Fibroblast of lung (primary cell): Measurements from ENCODE around the gene NOXO1. TPM values are rescaled to one million over a fixed set of nuclear protein-coding genes. Genes with fewer than 3 reads are reported as not detected.

ENCODE experiments used
- DNase-seq, 2 donors: peaks; one replicate each; pipeline versions ENCODE4 v3.0.0 to v3.0.0-alpha.2; 2010; ENCODE audit warnings: low read depth in 2 of 2
- H2AFZ ChIP-seq: 2 replicates; pipeline ENCODE4 v1.5.1; 2012; ENCODE audit warnings: low read length, control low read depth, inconsistent platforms
- H3K27ac ChIP-seq: 2 replicates; pipeline ENCODE4 v1.5.1; 2011; ENCODE audit warnings: low read length, control low read depth; ENCODE audit not compliant: insufficient read depth
- H3K27me3 ChIP-seq: 2 replicates; pipeline ENCODE4 v1.5.1; 2011; ENCODE audit warnings: mild to moderate bottlenecking, low read length; ENCODE audit not compliant: control insufficient read depth, insufficient read depth
- H3K36me3 ChIP-seq: 2 replicates; pipeline ENCODE4 v1.5.1; 2011; ENCODE audit warnings: low read length; ENCODE audit not compliant: control insufficient read depth, insufficient read depth
- H3K4me1 ChIP-seq: 2 replicates; pipeline ENCODE4 v1.5.1; 2011; ENCODE audit warnings: low read length; ENCODE audit not compliant: control insufficient read depth, insufficient read depth; ENCODE audit errors: extremely low read depth
- H3K4me2 ChIP-seq: 2 replicates; pipeline ENCODE4 v1.5.1; 2011; ENCODE audit warnings: low read length, control low read depth; ENCODE audit not compliant: insufficient read depth; ENCODE audit errors: extremely low read depth
- H3K4me3 ChIP-seq, 4 experiments: fragments of 200-600 bp in 1 of 4; sonication (generic) in 1 of 4; replicated peaks in 1 of 4; 2 replicates each; pipeline ENCODE4 v1.5.1; 2011 to 2016; ENCODE audit warnings: low read length in 4 of 4, low read depth in 3 of 4, mild to moderate bottlenecking in 3 of 4, control low read depth in 2 of 4, inconsistent platforms in 1 of 4, mixed read lengths in 1 of 4; ENCODE audit not compliant: insufficient read depth in 1 of 4; ENCODE audit errors: control extremely low read depth in 1 of 4
- H3K79me2 ChIP-seq: 2 replicates; pipeline ENCODE4 v1.5.1; 2012; ENCODE audit warnings: mild to moderate bottlenecking, low read length, inconsistent platforms; ENCODE audit not compliant: control insufficient read depth, insufficient read depth
- H3K9ac ChIP-seq: 2 replicates; pipeline ENCODE4 v1.5.1; 2011; ENCODE audit warnings: mild to moderate bottlenecking, low read length, control low read depth; ENCODE audit not compliant: insufficient read depth
- H3K9me3 ChIP-seq: 2 replicates; pipeline ENCODE4 v1.5.1; 2012; ENCODE audit warnings: low read depth, low read length; ENCODE audit not compliant: control insufficient read depth, insufficient read depth
- H4K20me1 ChIP-seq: 2 replicates; pipeline ENCODE4 v1.5.1; 2011; ENCODE audit warnings: low read length; ENCODE audit not compliant: control insufficient read depth, insufficient read depth; ENCODE audit errors: extremely low read depth
- CTCF ChIP-seq, 2 donors: IDR thresholded peaks in 1 of 2; conservative IDR thresholded peaks in 1 of 2; 1 replicate in 1 of 2; 2 replicates in 1 of 2; pipeline ENCODE4 v1.5.1; 2011 to 2012; ENCODE audit warnings: low read length in 2 of 2, control low read depth in 1 of 2, inconsistent platforms in 1 of 2, low read depth in 1 of 2, mild to moderate bottlenecking in 1 of 2
- EZH2 ChIP-seq: IDR thresholded peaks from 2 replicates; pipeline ENCODE4 v1.5.1; 2012; ENCODE audit warnings: low read length, control low read depth, mild to moderate bottlenecking; ENCODE audit errors: missing control alignments
- polyA plus RNA-seq, 2 donors: library from polyadenylated mRNA; depleted of rRNA in 1 of 2; stranded (reverse) in 1 of 2; unstranded in 1 of 2; fragments of >200 nt; gene quantifications; 2 replicates each; pipeline ENCODE4 v1.2.1, GENCODE V29; 2011 to 2012; ENCODE audit warnings: missing spikeins in 1 of 2
- total RNA-seq: library from RNA; depleted of rRNA; stranded (reverse); fragments of >200 nt; gene quantifications from 2 replicates; pipeline ENCODE4 v1.2.1, GENCODE V29; 2014

NOXO1 gene
- total and polyA plus RNA-seq, 2 donors (not counting 1 experiment from before 2014, with no cell fraction given): 0.03 TPM; not detected in 1

- H3K4me3 ChIP-seq: peak overlapping the region in 2 of 4 experiments; percentile 21 to 44
- no peak overlapping the region for H3K9ac ChIP-seq
- H3K4me1 ChIP-seq: peaks cover 18% of the 10 kb centered on the region
- H3K9me3 ChIP-seq: no peaks in the 10 kb centered on the region
- no peaks in the 10 kb centered on the region for H4K20me1 ChIP-seq
- peaks cover 4% of the 10 kb centered on the region for H3K79me2 ChIP-seq
- H3K36me3 ChIP-seq: no peaks in the 10 kb centered on the region
- H3K4me2 ChIP-seq: peak overlapping the region; percentile 75
- TF ChIP-seq CTCF (conservative IDR thresholded peaks at IDR 0.05 in 1 of 2, IDR thresholded peaks at IDR 0.05 in 1 of 2; ENCODE audit: low read depth in 1 of 2, low read length in 2 of 2) (no peak), EZH2 (no peak)
- DNase-seq: peak; percentile 55 to 68
- H2AFZ ChIP-seq: peak overlapping the region; percentile 62
- H3K27ac ChIP-seq: no peak overlapping the region
- peaks cover 8% of the 10 kb centered on the region for H3K27me3 ChIP-seq
These were observed 41.4 kb upstream of the NOXO1 start for GRCh38 chr16:2022723-2023091.

- H3K9ac ChIP-seq: no peak overlapping the region
- H4K20me1 ChIP-seq: no peaks in the 10 kb centered on the region
- no peaks in the 10 kb centered on the region for H3K79me2 ChIP-seq
- H3K27me3 ChIP-seq: peaks cover 8% of the 10 kb centered on the region
- TF ChIP-seq EZH2 (peak; percentile 42), CTCF (conservative IDR thresholded peaks at IDR 0.05 in 1 of 2, IDR thresholded peaks at IDR 0.05 in 1 of 2; ENCODE audit: low read depth in 1 of 2, low read length in 2 of 2) (no peak)
- H3K27ac ChIP-seq: no peak overlapping the region
- DNase-seq: no peak
- H3K36me3 ChIP-seq: no peaks in the 10 kb centered on the region
- no peaks in the 10 kb centered on the region for H3K9me3 ChIP-seq
- H2AFZ ChIP-seq: no peak overlapping the region
- H3K4me2 ChIP-seq: peak overlapping the region; percentile 25
- H3K4me3 ChIP-seq: no peak overlapping the region
- peaks cover 12% of the 10 kb centered on the region for H3K4me1 ChIP-seq
These were observed 38.9 kb upstream of the NOXO1 start for GRCh38 chr16:2019921-2020831.

GRCh38 chr16:2019518-2019920 is 38.2 kb upstream of the NOXO1 start, which contains the start of gene NPW:
TSS of gene NPW (plus strand) at chr16:2019785.
- Histone ChIP-seq H3K79me2 (no peaks in the 10 kb centered on the region), H3K4me2 (peak within 1 kb of the TSS; percentile 25), H3K36me3 (no peaks in the 10 kb centered on the region), H3K4me3 (no peak within 1 kb of the TSS), H3K27ac (no peak within 1 kb of the TSS), H3K9me3 (no peaks in the 10 kb centered on the region), H2AFZ (no peak within 1 kb of the TSS), H3K27me3 (peaks cover 8% of the 10 kb centered on the region), H3K4me1 (peaks cover 12% of the 10 kb centered on the region), H3K9ac (no peak within 1 kb of the TSS), H4K20me1 (no peaks in the 10 kb centered on the region)
- no peak for DNase-seq
- TF ChIP-seq CTCF (conservative IDR thresholded peaks at IDR 0.05 in 1 of 2, IDR thresholded peaks at IDR 0.05 in 1 of 2; ENCODE audit: low read depth in 1 of 2, low read length in 2 of 2) (no peak), EZH2 (peak; percentile 25)
